Astrocyte (in vitro differentiated cells and primary cell): Measurements from ENCODE around the gene PLAGL2. TPM values are rescaled to one million over a fixed set of nuclear protein-coding genes. Genes with fewer than 3 reads are reported as not detected.
A peak's percentile ranks its signal among the peaks of the same experiment; 100 is the strongest.
"Not testable (repeated sequence)": the region's sequence is repeated elsewhere in the genome, so short reads cannot be mapped to it uniquely, and the experiment has no call there.

Experiments used
- DNase-seq: peaks from one replicate; pipeline ENCODE4 v3.0.0-alpha.2; 2010; ENCODE audit warnings: low read depth
- FAIRE-seq: peaks from 2 replicates; lab custom pipeline; 2011; peaks lifted over from hg19 to GRCh38; lab: Jason Lieb, UNC
- H2AFZ ChIP-seq: 2 replicates; pipeline ENCODE4 v1.6.0; 2012; ENCODE audit warnings: low read depth, low read length, inconsistent platforms
- H3K27ac ChIP-seq: 2 replicates; pipeline ENCODE4 v1.5.1; 2011; ENCODE audit warnings: low read depth, low read length, inconsistent platforms
- H3K27me3 ChIP-seq: 2 replicates; pipeline ENCODE4 v1.6.0; 2011; ENCODE audit warnings: low read length, inconsistent platforms; ENCODE audit not compliant: insufficient read depth
- H3K36me3 ChIP-seq: 2 replicates; pipeline ENCODE4 v1.5.1; 2011; ENCODE audit warnings: low read length, inconsistent platforms; ENCODE audit not compliant: insufficient read depth
- H3K4me1 ChIP-seq: 2 replicates; pipeline ENCODE4 v1.5.1; 2011; ENCODE audit warnings: low read length, inconsistent platforms; ENCODE audit not compliant: insufficient read depth
- H3K4me2 ChIP-seq: 2 replicates; pipeline ENCODE4 v1.6.0; 2012; ENCODE audit warnings: low read length, inconsistent platforms
- H3K4me3 ChIP-seq: 2 replicates; pipeline ENCODE4 v1.5.1; 2011; ENCODE audit warnings: low read depth, mild to moderate bottlenecking, low read length, inconsistent platforms; ENCODE audit not compliant: insufficient read depth
- H3K79me2 ChIP-seq: 2 replicates; pipeline ENCODE4 v1.6.0; 2012; ENCODE audit warnings: mild to moderate bottlenecking, low read length, inconsistent platforms; ENCODE audit not compliant: insufficient read depth
- H3K9ac ChIP-seq: 2 replicates; pipeline ENCODE4 v1.6.0; 2012; ENCODE audit warnings: mild to moderate bottlenecking, low read length, inconsistent platforms
- H3K9me3 ChIP-seq: 2 replicates; pipeline ENCODE4 v1.5.1; 2012; ENCODE audit warnings: low read depth, mild to moderate bottlenecking, low read length, inconsistent platforms; ENCODE audit not compliant: insufficient read depth
- H4K20me1 ChIP-seq: 2 replicates; pipeline ENCODE4 v1.6.0; 2012; ENCODE audit warnings: low read length, inconsistent platforms; ENCODE audit not compliant: insufficient read depth
- H3K27ac Mint-ChIP-seq: one replicate; pipeline ENCODE4 v1.8.0; 2021; ENCODE audit warnings: mild to moderate bottlenecking, mixed read lengths; ENCODE audit not compliant: unreplicated experiment
- H3K27me3 Mint-ChIP-seq: one replicate; pipeline ENCODE4 v1.8.0; 2021; ENCODE audit warnings: low read depth, mixed read lengths; ENCODE audit not compliant: unreplicated experiment
- H3K36me3 Mint-ChIP-seq: one replicate; pipeline ENCODE4 v1.8.0; 2021; ENCODE audit warnings: low read depth, mixed read lengths; ENCODE audit not compliant: unreplicated experiment
- H3K4me1 Mint-ChIP-seq: one replicate; pipeline ENCODE4 v1.8.0; 2021; ENCODE audit warnings: low read depth, mixed read lengths; ENCODE audit not compliant: unreplicated experiment
- H3K4me3 Mint-ChIP-seq: one replicate; pipeline ENCODE4 v1.8.0; 2021; ENCODE audit warnings: mild to moderate bottlenecking, moderate library complexity, mixed read lengths; ENCODE audit not compliant: unreplicated experiment
- H3K9me3 Mint-ChIP-seq: one replicate; pipeline ENCODE4 v1.8.0; 2021; ENCODE audit warnings: mild to moderate bottlenecking, mixed read lengths; ENCODE audit not compliant: unreplicated experiment
- CTCF ChIP-seq: IDR thresholded peaks from 2 replicates; pipeline ENCODE4 v1.5.1; 2011; ENCODE audit warnings: low read depth, mild to moderate bottlenecking, inconsistent platforms, low read length, moderate library complexity; ENCODE audit not compliant: insufficient read depth
- EZH2 ChIP-seq: IDR thresholded peaks from 2 replicates; pipeline ENCODE4 v1.6.1; 2012; ENCODE audit warnings: mild to moderate bottlenecking, low read length, inconsistent platforms; ENCODE audit not compliant: insufficient read depth
- total RNA-seq: library from RNA; stranded (reverse); gene quantifications from 2 replicates; pipeline ENCODE4 v1.2.1, GENCODE V29; 2021

The PLAGL2 gene
- total RNA-seq, 1 donor from 2014 or later = 15.3 TPM

DNA sequence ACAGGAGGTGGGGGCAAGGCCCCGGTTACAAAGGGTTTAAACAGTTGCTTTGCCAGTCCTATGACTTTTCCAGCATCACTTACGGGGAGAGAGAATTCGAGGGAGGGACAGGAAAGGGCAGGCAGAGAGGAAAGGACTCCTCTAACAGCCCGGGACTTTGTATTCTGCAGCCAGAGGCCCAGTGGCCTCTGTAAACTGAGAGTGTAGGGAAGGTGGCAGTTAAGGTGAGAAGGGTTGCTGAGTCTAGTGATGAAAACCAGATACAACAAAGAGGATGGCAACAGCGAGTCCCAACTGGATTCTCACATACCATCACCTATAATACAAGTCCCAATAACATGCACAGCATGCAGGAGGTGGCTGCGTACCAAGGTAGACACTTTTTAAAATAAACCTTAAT is 13.5 kb downstream of the PLAGL2 start:
- H2AFZ ChIP-seq = no peak overlapping the region
- H3K27me3 ChIP-seq = no peaks in the 10 kb centered on the region
- H3K4me1 ChIP-seq = peaks cover 12% of the 10 kb centered on the region
- no peak overlapping the region for H3K4me3 ChIP-seq
- H3K27ac ChIP-seq = no peak overlapping the region
- H3K27ac Mint-ChIP-seq = no peak overlapping the region
- no peak overlapping the region for H3K4me2 ChIP-seq
- DNase-seq = no peak
- no peak overlapping the region for H3K9ac ChIP-seq
- TF ChIP-seq EZH2 (no peak), CTCF (no peak)
- FAIRE-seq = no peak
- H3K9me3 Mint-ChIP-seq = no peaks in the 10 kb centered on the region
- H4K20me1 ChIP-seq = peaks cover 28% of the 10 kb centered on the region
- no peaks in the 10 kb centered on the region for H3K27me3 Mint-ChIP-seq
- peaks cover 21% of the 10 kb centered on the region for H3K79me2 ChIP-seq
- H3K4me3 Mint-ChIP-seq = no peak overlapping the region
- peaks cover 15% of the 10 kb centered on the region for H3K36me3 ChIP-seq
- peaks cover 11% of the 10 kb centered on the region for H3K36me3 Mint-ChIP-seq
- no peaks in the 10 kb centered on the region for H3K9me3 ChIP-seq
- peaks cover 10% of the 10 kb centered on the region for H3K4me1 Mint-ChIP-seq

DNA sequence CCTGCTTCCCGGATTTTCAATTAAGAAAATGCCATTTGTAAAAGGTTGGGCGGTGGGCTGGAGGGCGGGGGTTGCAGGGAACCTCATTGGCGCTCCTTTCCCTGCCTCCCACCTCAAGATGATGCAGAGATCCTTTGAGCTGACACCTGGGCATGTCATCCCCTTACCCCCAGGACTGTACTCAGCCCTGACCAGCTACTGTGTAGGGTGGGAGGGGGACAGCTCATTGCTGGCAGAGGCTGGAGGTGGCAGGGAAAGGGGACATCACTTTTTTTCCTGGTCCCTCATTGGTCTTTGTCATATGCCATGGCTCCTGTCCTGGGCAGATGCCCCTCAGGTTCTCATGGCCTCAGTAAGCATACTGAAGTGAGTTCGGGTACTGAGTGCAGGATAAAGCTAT is 14.2 kb downstream of the PLAGL2 start:
- H3K36me3 Mint-ChIP-seq = peaks cover 11% of the 10 kb centered on the region
- H3K4me3 Mint-ChIP-seq, H3K4me3 ChIP-seq, DNase-seq, H3K4me2 ChIP-seq, H3K27me3 Mint-ChIP-seq, FAIRE-seq, H2AFZ ChIP-seq, H3K9ac ChIP-seq, H3K27me3 ChIP-seq, H3K4me1 Mint-ChIP-seq, H3K27ac Mint-ChIP-seq, H3K27ac ChIP-seq, H3K36me3 ChIP-seq, H3K9me3 Mint-ChIP-seq, H3K9me3 ChIP-seq: not testable (repeated sequence)
- peaks cover 21% of the 10 kb centered on the region for H3K79me2 ChIP-seq
- H3K4me1 ChIP-seq = peaks cover 12% of the 10 kb centered on the region
- peaks cover 21% of the 10 kb centered on the region for H4K20me1 ChIP-seq

DNA sequence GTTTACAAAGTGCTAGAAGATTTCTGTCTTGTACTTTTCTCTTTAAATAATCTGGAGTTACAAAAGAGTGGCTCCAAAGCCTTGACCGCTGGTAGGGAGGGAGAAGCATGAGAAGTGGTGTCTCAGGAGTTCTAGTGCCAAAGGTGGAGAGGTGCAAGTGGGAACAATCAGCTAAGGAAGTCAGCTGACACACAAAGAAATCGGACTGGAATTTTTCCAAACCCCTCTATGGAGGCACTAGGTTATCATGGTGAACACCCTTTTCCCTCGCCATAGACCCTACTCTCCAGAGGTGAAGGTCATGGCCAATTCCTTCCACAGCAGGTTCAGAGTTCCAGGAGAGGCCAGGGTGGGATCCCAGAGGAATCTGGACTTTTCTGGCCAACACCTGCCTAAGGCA is 14.8 kb downstream of the PLAGL2 start:
- H3K27me3 ChIP-seq = no peaks in the 10 kb centered on the region
- peaks cover 9% of the 10 kb centered on the region for H3K36me3 ChIP-seq
- H3K79me2 ChIP-seq = peaks cover 18% of the 10 kb centered on the region
- H3K27ac ChIP-seq = no peak overlapping the region
- Mint-ChIP-seq H3K27me3 (no peaks in the 10 kb centered on the region), H3K36me3 (peaks cover 11% of the 10 kb centered on the region), H3K9me3 (no peaks in the 10 kb centered on the region), H3K27ac (peak overlapping the region; percentile 81), H3K4me1 (peaks cover 10% of the 10 kb centered on the region), H3K4me3 (no peak overlapping the region)
- DNase-seq (no peak), FAIRE-seq (no peak)
- peaks cover 12% of the 10 kb centered on the region for H3K4me1 ChIP-seq
- no peak overlapping the region for H2AFZ ChIP-seq
- H3K4me2 ChIP-seq = no peak overlapping the region
- no peaks in the 10 kb centered on the region for H3K9me3 ChIP-seq
- no peak overlapping the region for H3K4me3 ChIP-seq
- TF ChIP-seq CTCF (no peak), EZH2 (no peak)
- H3K9ac ChIP-seq = no peak overlapping the region
- H4K20me1 ChIP-seq = peaks cover 17% of the 10 kb centered on the region
